Stimulated activated CD8-positive, alpha-beta memory T cell treated with anti-CD3 and anti-CD28 coated beads, Interleukin-2, amount 100 ng/mL, for 1 hour (primary cell): ENCODE results near the gene HTRA1.

Experiments used
- DNase-seq, 2 donors: peaks; one replicate each; pipeline ENCODE4 v3.0.0-alpha.2; 2020; ENCODE audit warnings: low read depth in 2 of 2

The HTRA1 gene

GRCh38 chr10:122494833-122495232 lies 33.5 kb downstream of the HTRA1 start:
- no peak for DNase-seq

- DNase-seq = no peak
These were observed 34.3 kb downstream of the HTRA1 start for GRCh38 chr10:122495406-122496340.

GRCh38 chr10:122497241-122497640 lies 35.9 kb downstream of the HTRA1 start:
- DNase-seq = no peak

- no peak for DNase-seq
These were observed 37.2 kb downstream of the HTRA1 start for GRCh38 chr10:122498521-122498920.

GRCh38 chr10:122499012-122499411 lies 37.7 kb downstream of the HTRA1 start:
- DNase-seq = no peak

GRCh38 chr10:122499491-122499941 lies 38.2 kb downstream of the HTRA1 start:
- DNase-seq = no peak

GRCh38 chr10:122500194-122500593 lies 38.8 kb downstream of the HTRA1 start:
- DNase-seq = no peak

- DNase-seq = no peak
These were observed 39.4 kb downstream of the HTRA1 start for GRCh38 chr10:122500726-122501125.

GRCh38 chr10:122503012-122503411 lies 41.7 kb downstream of the HTRA1 start:
- DNase-seq = no peak

- no peak for DNase-seq
These were observed 42.7 kb downstream of the HTRA1 start for GRCh38 chr10:122503886-122504609.

- DNase-seq = no peak
These were observed 43.2 kb downstream of the HTRA1 start for GRCh38 chr10:122504610-122504950.

- DNase-seq = no peak
These were observed 43.7 kb downstream of the HTRA1 start for GRCh38 chr10:122505011-122505410.

- no peak for DNase-seq
These were observed 44.7 kb downstream of the HTRA1 start for GRCh38 chr10:122505885-122506645.

GRCh38 chr10:122507616-122508015 lies 46.3 kb downstream of the HTRA1 start:
- no peak for DNase-seq

GRCh38 chr10:122508021-122508420 lies 46.7 kb downstream of the HTRA1 start:
- DNase-seq = no peak

- no peak for DNase-seq
These were observed 48.0 kb downstream of the HTRA1 start for GRCh38 chr10:122509323-122509722.

- DNase-seq = no peak
These were observed 49.0 kb downstream of the HTRA1 start for GRCh38 chr10:122510326-122510725.

- no peak for DNase-seq
These were observed 49.4 kb downstream of the HTRA1 start for GRCh38 chr10:122510736-122511135.

GRCh38 chr10:122513053-122513452 lies 51.7 kb downstream of the HTRA1 start:
- DNase-seq = no peak

GRCh38 chr10:122514045-122514840 lies 52.9 kb downstream of the HTRA1 start:
- DNase-seq = no peak

GRCh38 chr10:122515022-122515424 lies 53.7 kb downstream of the HTRA1 start:
- no peak for DNase-seq
